ENCODE data around the gene IGSF9B.

DNA sequence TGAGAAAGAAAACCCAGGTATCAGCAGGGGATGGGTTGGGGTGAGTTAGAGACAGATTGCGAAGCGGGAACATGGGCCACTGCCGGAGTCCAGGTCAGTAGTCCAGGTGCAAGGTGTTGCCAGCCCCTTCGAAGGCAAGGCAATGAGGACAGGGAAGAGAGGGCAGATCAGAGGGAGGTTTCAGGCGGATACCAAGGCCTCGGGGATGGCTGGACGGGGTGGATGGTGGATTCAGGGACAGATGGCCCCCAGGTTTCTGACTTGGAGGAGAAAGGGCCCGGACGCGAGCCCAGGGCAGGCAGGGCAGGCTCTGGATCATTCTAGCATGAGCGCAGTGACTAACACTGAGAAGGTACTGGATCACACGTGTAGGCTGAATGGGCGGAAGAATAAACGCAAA lies 25.4 kb upstream of the IGSF9B start:
- no peak for TF ChIP-seq EZH2 (IDR thresholded peaks at IDR 0.05; ENCODE audit: borderline replicate concordance, control insufficient read depth, low read depth, low read length)
- TF ChIP-seq, protein P1, sequence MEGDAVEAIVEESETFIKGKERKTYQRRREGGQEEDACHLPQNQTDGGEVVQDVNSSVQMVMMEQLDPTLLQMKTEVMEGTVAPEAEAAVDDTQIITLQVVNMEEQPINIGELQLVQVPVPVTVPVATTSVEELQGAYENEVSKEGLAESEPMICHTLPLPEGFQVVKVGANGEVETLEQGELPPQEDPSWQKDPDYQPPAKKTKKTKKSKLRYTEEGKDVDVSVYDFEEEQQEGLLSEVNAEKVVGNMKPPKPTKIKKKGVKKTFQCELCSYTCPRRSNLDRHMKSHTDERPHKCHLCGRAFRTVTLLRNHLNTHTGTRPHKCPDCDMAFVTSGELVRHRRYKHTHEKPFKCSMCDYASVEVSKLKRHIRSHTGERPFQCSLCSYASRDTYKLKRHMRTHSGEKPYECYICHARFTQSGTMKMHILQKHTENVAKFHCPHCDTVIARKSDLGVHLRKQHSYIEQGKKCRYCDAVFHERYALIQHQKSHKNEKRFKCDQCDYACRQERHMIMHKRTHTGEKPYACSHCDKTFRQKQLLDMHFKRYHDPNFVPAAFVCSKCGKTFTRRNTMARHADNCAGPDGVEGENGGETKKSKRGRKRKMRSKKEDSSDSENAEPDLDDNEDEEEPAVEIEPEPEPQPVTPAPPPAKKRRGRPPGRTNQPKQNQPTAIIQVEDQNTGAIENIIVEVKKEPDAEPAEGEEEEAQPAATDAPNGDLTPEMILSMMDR (IDR thresholded peaks at IDR 0.05 in 2 of 3, conservative IDR thresholded peaks at IDR 0.05 in 1 of 3; ENCODE audit: control insufficient read depth in 2 of 3, extremely low read depth in 1 of 3, insufficient read depth in 1 of 3, low read depth in 3 of 3, low read length in 3 of 3): no peak
- no peak for TF ChIP-seq EGR1 (IDR thresholded peaks at IDR 0.05; ENCODE audit: borderline replicate concordance in 1 of 2, low read depth in 2 of 2, low read length in 2 of 2)
- TF ChIP-seq BHLHE40 (IDR thresholded peaks at IDR 0.05; ENCODE audit: borderline replicate concordance in 1 of 2, low read depth in 2 of 2, low read length in 1 of 2): no peak
- TF ChIP-seq ZNF274 (IDR thresholded peaks at IDR 0.05; ENCODE audit: insufficient read depth, insufficient read length): no peak
- no peak for TF ChIP-seq TCF12 (IDR thresholded peaks at IDR 0.05; ENCODE audit: low read depth, low read length)
- TF ChIP-seq IKZF1 (conservative IDR thresholded peaks at IDR 0.05): no peak
- TF ChIP-seq ZNF24 (IDR thresholded peaks at IDR 0.05): no peak
- TF ChIP-seq SMC3 (IDR thresholded peaks at IDR 0.05; ENCODE audit: borderline replicate concordance, low read length): no peak
- TF ChIP-seq NFYA (IDR thresholded peaks at IDR 0.05; ENCODE audit: borderline replicate concordance, low read depth, low read length): no peak
- TF ChIP-seq, protein P2, sequence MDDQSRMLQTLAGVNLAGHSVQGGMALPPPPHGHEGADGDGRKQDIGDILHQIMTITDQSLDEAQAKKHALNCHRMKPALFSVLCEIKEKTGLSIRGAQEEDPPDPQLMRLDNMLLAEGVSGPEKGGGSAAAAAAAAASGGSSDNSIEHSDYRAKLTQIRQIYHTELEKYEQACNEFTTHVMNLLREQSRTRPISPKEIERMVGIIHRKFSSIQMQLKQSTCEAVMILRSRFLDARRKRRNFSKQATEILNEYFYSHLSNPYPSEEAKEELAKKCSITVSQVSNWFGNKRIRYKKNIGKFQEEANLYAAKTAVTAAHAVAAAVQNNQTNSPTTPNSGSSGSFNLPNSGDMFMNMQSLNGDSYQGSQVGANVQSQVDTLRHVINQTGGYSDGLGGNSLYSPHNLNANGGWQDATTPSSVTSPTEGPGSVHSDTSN (IDR thresholded peaks at IDR 0.05; ENCODE audit: insufficient replicate concordance, low read depth, low read length): no peak
- no peak for TF ChIP-seq TCF7 (IDR thresholded peaks at IDR 0.05; ENCODE audit: borderline replicate concordance)
- TF ChIP-seq RELA (IDR thresholded peaks at IDR 0.05; ENCODE audit: borderline replicate concordance, partially characterized antibody): no peak
